HG03045 (cell line): ENCODE results near the gene SCRG1.

Source experiments
- ATAC-seq: cut with Tn5 transposase; IDR thresholded peaks from one replicate; pipeline ENCODE4 v1.9.1; 2021; ENCODE audit warnings: mild to moderate bottlenecking, moderate library complexity; ENCODE audit not compliant: unreplicated experiment

SCRG1 gene

GRCh38 chr4:173398779-173399415 lies at the start of gene SCRG1:
TSS of gene SCRG1 (minus strand) at chr4:173399116. CDS start at chr4:173391414, 7,702 bp downstream.
- no peak for ATAC-seq

GRCh38 chr4:173448103-173448502 lies 49.2 kb upstream of the SCRG1 start:
- no peak for ATAC-seq

- peak; percentile 88 for ATAC-seq
These were observed 47.5 kb upstream of the SCRG1 start for GRCh38 chr4:173446416-173446815.

- no peak for ATAC-seq
These were observed 44.2 kb upstream of the SCRG1 start for GRCh38 chr4:173443121-173443520.

- no peak for ATAC-seq
These were observed 43.5 kb upstream of the SCRG1 start for GRCh38 chr4:173442223-173442932.

- no peak for ATAC-seq
These were observed 42.0 kb upstream of the SCRG1 start for GRCh38 chr4:173440888-173441287.

GRCh38 chr4:173436771-173437265 lies 37.9 kb upstream of the SCRG1 start:
- no peak for ATAC-seq

- no peak for ATAC-seq
These were observed 37.2 kb upstream of the SCRG1 start for GRCh38 chr4:173436149-173436579.

GRCh38 chr4:173434231-173434630 lies 35.3 kb upstream of the SCRG1 start:
- ATAC-seq = no peak

- ATAC-seq = peak; percentile 84
These were observed 34.5 kb upstream of the SCRG1 start for GRCh38 chr4:173433447-173433846.

- no peak for ATAC-seq
These were observed 33.5 kb upstream of the SCRG1 start for GRCh38 chr4:173432430-173432829.

GRCh38 chr4:173426064-173426463 lies 27.1 kb upstream of the SCRG1 start:
- no peak for ATAC-seq

GRCh38 chr4:173424899-173425805 lies 26.2 kb upstream of the SCRG1 start:
- no peak for ATAC-seq

GRCh38 chr4:173420801-173421200 lies 21.9 kb upstream of the SCRG1 start:
- ATAC-seq = no peak

GRCh38 chr4:173420324-173420752 lies 21.4 kb upstream of the SCRG1 start:
- no peak for ATAC-seq

- no peak for ATAC-seq
These were observed 19.7 kb upstream of the SCRG1 start for GRCh38 chr4:173418639-173419038.

- ATAC-seq = no peak
These were observed 18.9 kb upstream of the SCRG1 start for GRCh38 chr4:173417833-173418232.

GRCh38 chr4:173415885-173416653 lies 17.2 kb upstream of the SCRG1 start:
- no peak for ATAC-seq

- ATAC-seq = no peak
These were observed 16.2 kb upstream of the SCRG1 start for GRCh38 chr4:173415092-173415491.

- ATAC-seq = no peak
These were observed 15.5 kb upstream of the SCRG1 start for GRCh38 chr4:173414456-173414855.
